Psoas muscle (tissue), 8 donors: ENCODE results near the gene TIFAB. TPM values are rescaled to one million over a fixed set of nuclear protein-coding genes. Genes with fewer than 3 reads are reported as not detected.

Experiments used
- ATAC-seq, 4 donors: fragments of 200-7000 bp; cut with Tn5 transposase; one replicate each; pipeline ENCODE4 v1.9.1; 2020; ENCODE audit warnings: moderate library complexity in 3 of 4, mild to moderate bottlenecking in 2 of 4
- DNase-seq, 2 donors: peaks; one replicate each; pipeline ENCODE4 v3.0.0-alpha.2; 2020
- H3K27ac ChIP-seq: fragments of 200-600 bp; one replicate; pipeline ENCODE4 v1.8.0; 2022
- H3K27me3 ChIP-seq, 3 donors: fragments of 200-600 bp in 1 of 3; one replicate each; pipeline versions ENCODE4 v1.6.1 to v1.8.0; 2013 to 2022; ENCODE audit warnings: low read length in 2 of 3, mild to moderate bottlenecking in 2 of 3, moderate library complexity in 1 of 3; ENCODE audit not compliant: insufficient read depth in 3 of 3
- H3K36me3 ChIP-seq, 2 donors: fragments of 200-600 bp in 1 of 2; one replicate each; pipeline versions ENCODE4 v1.6.1 to v1.8.0; 2013 to 2022; ENCODE audit warnings: low read depth in 1 of 2, mild to moderate bottlenecking in 1 of 2, moderate library complexity in 1 of 2; ENCODE audit not compliant: insufficient read depth in 1 of 2
- H3K4me1 ChIP-seq: fragments of 200-600 bp; one replicate; pipeline ENCODE4 v1.8.0; 2022
- H3K4me3 ChIP-seq: fragments of 200-600 bp; one replicate; pipeline ENCODE4 v1.8.0; 2022; ENCODE audit warnings: mild to moderate bottlenecking
- H3K9me3 ChIP-seq: fragments of 200-600 bp; one replicate; pipeline ENCODE4 v1.8.0; 2022
- CTCF ChIP-seq: fragments of 200-600 bp; IDR thresholded peaks from one replicate; pipeline ENCODE4 v1.8.0; 2022; ENCODE audit warnings: antibody characterized with exemption
- WGBS, 3 donors: extraction: QIAGEN DNeasy Blood & Tissue Kit; methylation state at CpG; one replicate each; pipeline versions ENCODE4 v1.1.6 to v1.1.7; 2013; 5-methylcytosine and 5-hydroxymethylcytosine counted together
- intact Hi-C, 2 donors: fragments of 100-400 bp; cut with DNase I; formaldehyde crosslinking; loops; one replicate each; pipeline versions ENCODE4 v1.11.0 to v1.14.2; 2022
- polyA plus RNA-seq, 3 donors: library from polyadenylated mRNA; stranded (reverse); fragments of 200-250 nt; gene quantifications; one replicate each; pipeline ENCODE4 v1.2.3, GENCODE V29; 2013
- total RNA-seq, 4 donors: library from RNA; stranded (reverse); fragmentation: NEBNext Ultra II Directional in 2 of 4; extraction: Animal tissue kit (Norgen Biotek cat#: 25700) in 2 of 4; gene quantifications; one replicate each; pipeline versions ENCODE4 v1.2.1 to v1.2.4, GENCODE V29; 2021 to 2023
- donor health status: healthy with polysubstance abuse.
- donor health status: DM: no; HTN: no; CAD: no; lungs with moderate emphysema.
- donor health status: Bipolar disorder and iron deficiency.
- donor health status: healthy.
- donor health status: DM: yes; HTN: yes; CAD: no.
- donor health status: DM: no; HTN: no; CAD: no.
- donor health status: DM: no; HTN: no; CAD: no.
- donor health status: DM: yes; HTN: yes; CAD: no.

Gene TIFAB
- total and polyA plus RNA-seq, 7 donors = under 0.01 TPM; not detected in 6

DNA sequence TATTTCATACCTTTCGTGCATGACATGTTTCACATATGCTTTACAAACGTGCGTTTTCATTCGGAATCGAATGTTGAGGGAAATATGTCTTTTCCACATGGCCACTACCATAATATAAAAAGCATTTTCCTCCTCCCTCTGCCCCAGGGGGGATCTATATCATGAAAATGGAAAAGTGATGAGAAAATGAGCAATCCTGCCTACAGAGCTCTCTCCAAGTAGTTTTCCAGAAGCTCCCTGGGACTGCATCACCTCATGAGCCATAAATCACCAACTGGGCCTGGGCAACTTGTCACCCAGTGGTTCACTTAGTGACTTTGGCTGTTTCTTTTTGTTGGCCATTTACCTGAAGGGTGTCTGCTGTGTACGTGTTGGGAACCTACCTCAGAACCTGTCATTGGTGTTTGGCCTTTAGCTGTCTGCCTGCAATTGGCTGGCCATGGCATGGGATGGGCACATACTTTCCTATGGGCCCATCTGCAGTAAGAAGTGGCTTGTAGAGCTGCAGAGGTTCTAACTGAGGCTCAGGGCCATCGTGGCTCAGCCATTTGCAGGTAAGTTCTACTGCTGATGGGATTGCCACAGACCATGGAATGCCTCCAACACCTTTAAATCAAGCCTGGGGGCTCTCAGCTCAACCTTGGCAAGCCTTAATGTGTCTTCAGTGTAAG is 9.5 kb upstream of the TIFAB start:
- intact Hi-C loops = no loop called here
- H3K9me3 ChIP-seq = no peaks in the 10 kb centered on the region
- no peak overlapping the region for H3K27ac ChIP-seq
- H3K27me3 ChIP-seq = peaks cover 0 to 8% (median 0%) of the 10 kb centered on the region in 3 donors
- no peak for DNase-seq
- no peak overlapping the region for H3K4me3 ChIP-seq
- WGBS, 3 donors = 66 to 71% (median 67%) methylated on average over 7 of the region's 7 CpGs
- H3K4me1 ChIP-seq = no peaks in the 10 kb centered on the region
- no peak for TF ChIP-seq CTCF
- ATAC-seq = no peak
- H3K36me3 ChIP-seq = no peaks in the 10 kb centered on the region

DNA sequence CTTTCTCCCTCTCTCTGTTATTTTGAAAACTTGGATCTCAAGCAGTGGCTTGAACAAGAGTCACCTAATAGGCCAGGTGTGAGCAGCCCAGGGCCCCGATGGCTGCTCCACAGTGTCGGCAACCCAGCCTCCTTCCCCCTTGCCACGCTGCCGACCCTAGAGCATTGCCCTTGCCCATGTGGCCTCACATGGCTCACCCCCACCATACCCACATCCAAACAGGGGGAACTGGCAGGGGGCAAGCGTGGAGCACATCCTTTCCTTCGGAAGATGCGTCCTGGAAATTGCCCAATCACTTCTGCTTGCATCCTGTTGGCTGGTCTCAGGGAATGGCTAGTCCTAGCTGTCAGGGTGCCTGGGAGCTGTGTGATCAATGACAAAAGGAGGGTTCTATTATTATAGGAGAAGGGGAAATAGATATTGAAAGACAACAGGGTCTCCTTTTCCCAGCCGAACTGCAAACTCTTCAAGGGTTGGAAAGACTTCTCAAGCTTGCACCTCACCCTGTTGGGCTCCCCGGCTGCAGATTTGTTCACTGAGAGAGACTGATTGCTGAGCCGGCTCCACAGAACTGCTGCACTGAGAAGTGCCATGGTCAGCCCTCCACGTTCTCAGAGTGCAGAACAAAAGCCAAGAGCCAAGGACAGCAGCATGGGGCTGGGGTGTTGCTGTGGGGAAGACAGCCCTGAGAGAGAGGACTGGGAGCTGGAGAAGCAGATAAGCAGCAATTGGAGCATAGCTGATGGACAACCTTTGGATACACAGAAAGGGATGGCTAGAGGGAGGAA is 8.3 kb upstream of the TIFAB start:
- TF ChIP-seq CTCF = no peak
- H3K27me3 ChIP-seq = peaks cover 0 to 5% (median 0%) of the 10 kb centered on the region in 3 donors
- WGBS, 3 donors = 70 to 74% (median 73%) methylated on average over 11 of the region's 11 CpGs
- H3K27ac ChIP-seq = no peak overlapping the region
- H3K4me3 ChIP-seq = no peak overlapping the region
- H3K36me3 ChIP-seq = no peaks in the 10 kb centered on the region
- no peaks in the 10 kb centered on the region for H3K4me1 ChIP-seq
- DNase-seq (no peak), ATAC-seq (no peak)
- intact Hi-C loops = no loop called here
- no peaks in the 10 kb centered on the region for H3K9me3 ChIP-seq

- no peaks in the 10 kb centered on the region for H3K27me3 ChIP-seq
- DNase-seq (no peak), ATAC-seq (no peak)
- no peak overlapping the region for H3K4me3 ChIP-seq
- no peaks in the 10 kb centered on the region for H3K36me3 ChIP-seq
- H3K9me3 ChIP-seq = no peaks in the 10 kb centered on the region
- WGBS, 3 donors = 43 to 49% (median 43%) methylated on average over 5 of the region's 5 CpGs
- no peaks in the 10 kb centered on the region for H3K4me1 ChIP-seq
- H3K27ac ChIP-seq = no peak overlapping the region
- intact Hi-C loops = no loop called here
- no peak for TF ChIP-seq CTCF
Measured at GRCh38 chr5:135458921-135459331, 6.8 kb upstream of the TIFAB start.

DNA sequence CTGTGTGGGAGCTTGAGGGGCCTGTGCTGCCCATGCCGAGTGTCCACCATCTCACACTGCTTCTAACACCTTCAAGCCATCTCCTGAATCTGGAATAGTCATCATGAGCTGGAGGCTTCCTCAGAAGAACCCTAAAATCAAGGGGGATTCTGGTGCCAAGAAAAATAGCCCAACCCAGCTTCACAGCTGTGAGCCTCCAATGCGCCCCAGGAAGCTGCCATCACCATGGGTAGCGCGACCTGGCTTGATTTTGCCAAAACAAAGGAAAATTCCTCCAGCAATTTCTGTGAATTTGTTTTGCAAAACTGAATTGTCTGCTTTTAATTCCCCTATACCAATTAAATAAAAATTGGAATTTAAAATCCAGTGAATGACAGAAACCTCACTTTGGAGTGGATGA is 6.2 kb upstream of the TIFAB start:
- 92 to 95% (median 93%) methylated on average over 4 of the region's 4 CpGs for WGBS, 3 donors
- Histone ChIP-seq H3K4me3 (no peak overlapping the region), H3K36me3 (no peaks in the 10 kb centered on the region), H3K27ac (no peak overlapping the region), H3K9me3 (no peaks in the 10 kb centered on the region), H3K27me3 (no peaks in the 10 kb centered on the region), H3K4me1 (no peaks in the 10 kb centered on the region)
- intact Hi-C loops = no loop called here
- ATAC-seq (no peak), DNase-seq (no peak)
- TF ChIP-seq CTCF = no peak
